ENCODE data around the gene PRCC. TPM values are rescaled to one million over a fixed set of nuclear protein-coding genes. Genes with fewer than 3 reads are reported as not detected.
"Not testable (repeated sequence)": the region's sequence is repeated elsewhere in the genome, so short reads cannot be mapped to it uniquely, and the experiment has no call there.

PRCC gene
- polyA plus RNA-seq, 2 of the 4 experiments (the other 2 are of a cell fraction) = 44.5 to 52.0 TPM

DNA sequence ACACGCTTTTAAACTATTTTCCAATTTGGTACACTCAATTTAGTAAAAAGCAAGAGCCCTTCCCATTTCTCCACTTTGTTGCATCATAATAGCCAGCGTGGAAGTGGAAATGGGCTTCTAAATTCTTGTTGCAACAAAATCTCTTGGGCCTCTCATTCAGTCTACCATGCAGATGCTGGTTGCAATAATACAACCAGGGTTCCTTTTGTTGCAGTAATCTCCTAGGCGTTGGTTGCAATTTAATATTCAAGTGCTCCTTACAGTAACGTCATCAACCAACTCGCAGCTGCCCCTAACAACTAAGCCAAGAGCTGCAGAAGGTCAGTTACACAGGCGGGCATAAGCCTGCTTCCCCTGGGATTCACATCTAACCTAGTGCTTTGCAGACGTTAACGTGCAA, 13.1 kb upstream of the PRCC start:
- DNase-seq (ENCODE audit: low read depth in 1 of 2, low spot score in 1 of 2) = no peak
- TF ChIP-seq ZNF302 (CRISPR knock-in tag; IDR thresholded peaks at IDR 0.05) (no peak), ZFP36 (IDR thresholded peaks at IDR 0.05; ENCODE audit: borderline replicate concordance, partially characterized antibody) (no peak), RNF2 (IDR thresholded peaks at IDR 0.05; ENCODE audit: borderline replicate concordance, low read depth) (no peak), CBX8 (IDR thresholded peaks at IDR 0.05) (no peak), SMC3 (IDR thresholded peaks at IDR 0.05) (no peak), BHLHE40 (IDR thresholded peaks at IDR 0.05; ENCODE audit: low read depth, low read length) (no peak), CHD2 (IDR thresholded peaks at IDR 0.05; ENCODE audit: low read length, partially characterized antibody) (no peak), KDM1A (IDR thresholded peaks at IDR 0.05; ENCODE audit: low read depth) (no peak), RARB (CRISPR knock-in tag; IDR thresholded peaks at IDR 0.05) (no peak), ZSCAN20 (CRISPR knock-in tag; IDR thresholded peaks at IDR 0.05) (no peak)
- TF ChIP-seq, protein P1, sequence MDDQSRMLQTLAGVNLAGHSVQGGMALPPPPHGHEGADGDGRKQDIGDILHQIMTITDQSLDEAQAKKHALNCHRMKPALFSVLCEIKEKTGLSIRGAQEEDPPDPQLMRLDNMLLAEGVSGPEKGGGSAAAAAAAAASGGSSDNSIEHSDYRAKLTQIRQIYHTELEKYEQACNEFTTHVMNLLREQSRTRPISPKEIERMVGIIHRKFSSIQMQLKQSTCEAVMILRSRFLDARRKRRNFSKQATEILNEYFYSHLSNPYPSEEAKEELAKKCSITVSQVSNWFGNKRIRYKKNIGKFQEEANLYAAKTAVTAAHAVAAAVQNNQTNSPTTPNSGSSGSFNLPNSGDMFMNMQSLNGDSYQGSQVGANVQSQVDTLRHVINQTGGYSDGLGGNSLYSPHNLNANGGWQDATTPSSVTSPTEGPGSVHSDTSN (IDR thresholded peaks at IDR 0.05) = no peak
- Histone ChIP-seq H3K4me3 (no peak overlapping the region), H3K4me1 (peaks cover 13% of the 10 kb centered on the region; the same call in 2 of the 3 replicates), H3K9me3 (no peaks in the 10 kb centered on the region), H3K27ac (no peak overlapping the region), H3K4me2 (no peak overlapping the region)
- ChIA-PET POLR2A (no interaction called here), CTCF (interaction anchor here (3.7 kb wide), 1 partner anchor 28 kb away, joined by 30 read pairs; no protein-coding TSS in a partner anchor)
- 93% methylated on average over 8 of the region's 8 CpGs for WGBS (ENCODE audit: missing lambda C conversion rate)
- ATAC-seq = no peak
- FAIRE-seq = no peak

DNA sequence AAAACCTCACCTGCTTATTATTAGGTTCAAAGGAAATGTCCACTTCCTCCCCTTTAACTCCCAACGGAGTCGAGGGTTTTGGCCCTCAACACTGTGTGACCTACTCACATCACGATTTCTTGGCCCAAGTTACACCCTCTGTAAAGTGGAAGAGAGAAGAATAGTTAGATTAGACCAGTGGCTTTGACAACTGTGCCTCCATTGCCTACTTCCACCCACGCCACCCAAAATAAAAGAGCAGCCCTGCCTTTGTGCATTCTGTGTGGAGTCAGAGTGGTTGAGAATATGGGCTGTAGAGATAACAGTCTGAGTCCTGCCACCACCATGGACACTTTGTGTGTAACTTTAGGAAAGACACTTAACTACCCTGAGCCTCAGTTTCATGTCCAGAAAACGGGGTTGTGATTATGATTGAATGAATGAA, 11.8 kb upstream of the PRCC start:
- peaks cover 8% of the 10 kb centered on the region; the same call in 1 of the 3 replicates for H3K4me1 ChIP-seq
- ATAC-seq (no peak), FAIRE-seq (no peak), DNase-seq (ENCODE audit: low read depth in 1 of 2, low spot score in 1 of 2) (no peak)
- H3K4me2 ChIP-seq = no peak overlapping the region
- CTCF ChIA-PET = interaction anchor here (0.6 to 3.7 kb wide), 4 partner anchors 11 to 66 kb away, joined by 3 to 30 read pairs (median 5); partner anchors contain the start of gene PRCC
- H3K4me3 ChIP-seq = no peak overlapping the region
- no peaks in the 10 kb centered on the region for H3K9me3 ChIP-seq
- WGBS (ENCODE audit: missing lambda C conversion rate) = 81% methylated on average over 5 of the region's 5 CpGs
- POLR2A ChIA-PET = interaction anchor here (1.1 kb wide), 2 partner anchors 12 to 27 kb away, joined by 3 to 5 read pairs; partner anchors contain the start of genes METTL25B and PRCC
- TF ChIP-seq KDM1A (IDR thresholded peaks at IDR 0.05; ENCODE audit: low read depth) (no peak), HOXB13 (CRISPR knock-in tag; IDR thresholded peaks at IDR 0.05; ENCODE audit: low read depth) (no peak), ZSCAN20 (CRISPR knock-in tag; IDR thresholded peaks at IDR 0.05) (no peak), EP300 (IDR thresholded peaks at IDR 0.05) (no peak), TFCP2L1 (CRISPR knock-in tag; IDR thresholded peaks at IDR 0.05) (no peak), HEYL (CRISPR knock-in tag; IDR thresholded peaks at IDR 0.05) (no peak)
- H3K27ac ChIP-seq = no peak overlapping the region

DNA sequence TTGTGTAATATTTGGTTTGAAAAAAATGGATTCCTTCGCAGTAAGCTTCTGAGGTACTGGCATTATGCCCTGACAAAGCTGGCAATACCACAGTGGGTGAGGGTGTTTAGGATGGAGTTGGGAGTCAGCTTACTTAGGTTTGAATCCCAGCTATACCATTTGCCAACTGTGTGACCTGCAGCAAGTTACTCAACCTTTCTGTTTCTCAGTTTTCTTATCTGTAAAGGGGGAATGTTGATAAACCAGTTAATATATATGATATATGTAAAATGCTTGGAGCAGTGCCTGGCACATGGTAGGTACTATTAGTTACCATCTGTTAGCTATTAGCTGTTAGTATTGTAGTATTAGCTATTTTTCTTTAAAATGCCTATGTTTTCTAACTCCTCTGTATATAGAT, 11.0 kb upstream of the PRCC start:
- no peak for FAIRE-seq
- Histone ChIP-seq H3K27ac (no peak overlapping the region), H3K4me1 (peaks cover 8% of the 10 kb centered on the region; the same call in 1 of the 3 replicates), H3K9me3 (no peaks in the 10 kb centered on the region), H3K4me2 (no peak overlapping the region), H3K4me3 (no peak overlapping the region)
- TF ChIP-seq KDM5A (IDR thresholded peaks at IDR 0.05) = no peak
- POLR2A ChIA-PET = interaction anchor here (1.1 kb wide), 2 partner anchors 11 to 28 kb away, joined by 3 to 5 read pairs; partner anchors contain the start of genes METTL25B and PRCC
- CTCF ChIA-PET = interaction anchor here (0.9 to 3.7 kb wide), 6 partner anchors 22 to 103 kb away, joined by 3 to 30 read pairs (median 6); partner anchors contain the start of gene CRABP2
- 93% methylated on average over 1 of the region's 1 CpG for WGBS (ENCODE audit: missing lambda C conversion rate)
- no peak for ATAC-seq
- DNase-seq (ENCODE audit: low read depth in 1 of 2, low spot score in 1 of 2) = no peak

DNA sequence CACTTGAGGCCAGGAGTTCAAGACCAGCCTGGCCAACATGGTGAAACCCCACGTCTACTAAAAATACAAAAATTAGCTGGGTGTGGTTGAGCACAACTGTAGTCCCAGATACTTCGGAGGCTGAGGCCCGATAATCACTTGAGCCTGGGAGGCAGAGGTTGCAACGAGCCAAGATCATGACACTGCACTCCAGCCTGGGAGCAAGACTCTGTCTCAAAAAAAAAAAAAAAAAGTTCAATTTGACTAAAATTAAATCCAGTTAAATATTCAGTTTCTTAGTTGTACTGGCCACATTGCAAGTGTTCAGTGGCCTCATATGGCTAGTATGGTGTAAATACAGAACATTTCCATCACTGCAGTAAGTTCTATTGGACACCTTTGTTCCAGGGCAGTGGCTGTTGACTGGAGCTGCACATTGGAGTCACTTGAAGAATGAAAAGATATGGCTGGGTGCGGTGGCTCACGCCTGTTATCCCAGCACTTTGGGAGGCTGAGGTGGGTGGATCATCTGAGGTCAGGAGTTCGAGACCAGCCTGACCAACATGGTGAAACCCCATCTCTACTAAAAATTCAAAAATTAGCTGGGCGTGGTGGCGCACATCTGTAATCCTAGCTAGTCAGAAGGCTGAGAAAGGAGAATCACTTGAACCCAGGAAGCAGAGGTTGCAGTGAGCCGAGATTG, 9.6 kb upstream of the PRCC start:
- FAIRE-seq = not testable (repeated sequence)

More for the DNA sequence above, 9.6 kb upstream of the PRCC start:
- ATAC-seq; DNase-seq (ENCODE audit: low read depth in 1 of 2, low spot score in 1 of 2); POLR2A ChIA-PET; H3K27ac ChIP-seq; H3K9me3 ChIP-seq; H3K4me1 ChIP-seq; H3K4me3 ChIP-seq; H3K4me2 ChIP-seq: not testable (repeated sequence)
- CTCF ChIA-PET = interaction anchor here (0.6 to 3.7 kb wide), 5 partner anchors 32 to 104 kb away, joined by 3 to 30 read pairs (median 5); partner anchors contain the start of genes CRABP2 and NTRK1
- WGBS (ENCODE audit: missing lambda C conversion rate) = 93% methylated on average over 10 of the region's 10 CpGs

Data from A549 (cell line).